ENCODE results near the gene DYSF. TPM values are rescaled to one million over a fixed set of nuclear protein-coding genes. Genes with fewer than 3 reads are reported as not detected.
A peak's percentile ranks its signal among the peaks of the same experiment; 100 is the strongest.

Gene DYSF
- total RNA-seq, 4 donors from 2014 or later = 0.93 to 3.2 (median 2.8) TPM

GRCh38 chr2:71446505-71446904, 6.9 kb upstream of the DYSF start:
- intact Hi-C loops (cut with DNase I; ENCODE audit: low total_unique reads) = no loop called here
- WGBS, 2 donors = 92 to 95% methylated on average over 1 of the region's 1 CpG
- TF ChIP-seq POLR2A (IDR thresholded peaks at IDR 0.05) (no peak), CTCF (IDR thresholded peaks at IDR 0.05) (no peak)
- no peak for DNase-seq (ENCODE audit: low spot score in 2 of 2)
- H3K4me3 ChIP-seq (ENCODE audit: low read depth, poor library complexity, severe bottlenecking) = no peak overlapping the region

DNA sequence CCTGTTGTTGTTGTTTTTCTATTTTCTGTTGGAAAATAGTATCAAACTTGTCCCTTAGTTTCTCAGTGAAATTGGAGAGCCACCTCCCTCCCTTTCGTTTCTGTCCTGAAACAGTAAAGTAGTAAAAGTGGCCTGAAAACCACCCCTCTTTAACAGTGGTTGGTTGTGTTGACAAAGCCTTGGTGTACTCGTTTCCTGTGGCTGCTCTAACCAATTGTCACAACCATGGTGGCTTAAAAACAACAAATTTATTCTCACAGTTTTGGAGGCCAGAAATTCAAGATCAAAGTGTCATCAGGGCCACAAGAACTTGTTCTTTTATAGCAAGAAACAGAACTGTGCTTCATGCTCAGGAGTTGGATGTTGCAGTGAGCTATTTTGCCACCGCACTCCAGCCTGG, 4.0 kb upstream of the DYSF start:
- WGBS, 2 donors = 70 to 81% methylated on average over 3 of the region's 3 CpGs
- no peak overlapping the region for H3K4me3 ChIP-seq (ENCODE audit: low read depth, poor library complexity, severe bottlenecking)
- TF ChIP-seq POLR2A (IDR thresholded peaks at IDR 0.05) (no peak), CTCF (IDR thresholded peaks at IDR 0.05) (no peak)
- intact Hi-C loops (cut with DNase I; ENCODE audit: low total_unique reads) = no loop called here
- DNase-seq (ENCODE audit: low spot score in 2 of 2) = no peak

GRCh38 chr2:71451705-71452104, 1.7 kb upstream of the DYSF start:
- intact Hi-C loops (cut with DNase I; ENCODE audit: low total_unique reads) = no loop called here
- no peak overlapping the region for H3K4me3 ChIP-seq (ENCODE audit: low read depth, poor library complexity, severe bottlenecking)
- TF ChIP-seq CTCF (IDR thresholded peaks at IDR 0.05) (no peak), POLR2A (IDR thresholded peaks at IDR 0.05) (no peak)
- no peak for DNase-seq (ENCODE audit: low spot score in 2 of 2)
- 83 to 86% methylated on average over 4 of the region's 4 CpGs for WGBS, 2 donors

DNA sequence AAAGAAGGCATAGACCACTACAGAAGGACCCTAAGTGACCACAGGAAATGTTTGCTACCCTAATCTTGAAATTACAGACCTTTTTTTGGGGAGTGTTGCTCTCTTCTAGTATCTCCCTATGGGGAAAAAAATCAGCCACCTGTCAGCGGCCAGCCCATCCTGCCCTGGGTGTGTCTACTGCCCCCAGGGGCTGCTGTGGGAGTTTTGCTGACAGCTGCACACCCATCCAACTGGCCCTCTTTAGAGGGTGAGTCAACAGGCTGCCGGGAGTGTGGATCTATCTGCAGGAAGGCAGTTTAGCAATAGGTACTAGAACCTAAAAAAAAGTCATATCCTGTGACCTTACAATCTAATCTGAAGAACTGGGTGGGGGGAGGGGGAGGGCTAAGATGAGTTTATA, 796 bp upstream of the DYSF start:
- 12 to 24% methylated on average over 2 of the region's 2 CpGs for WGBS, 2 donors
- no peak for TF ChIP-seq POLR2A (IDR thresholded peaks at IDR 0.05)
- no peak for TF ChIP-seq CTCF (IDR thresholded peaks at IDR 0.05)
- no peak overlapping the region for H3K4me3 ChIP-seq (ENCODE audit: low read depth, poor library complexity, severe bottlenecking)
- intact Hi-C loops (cut with DNase I; ENCODE audit: low total_unique reads) = no loop called here
- no peak for DNase-seq (ENCODE audit: low spot score in 2 of 2)

- intact Hi-C loops (cut with DNase I; ENCODE audit: low total_unique reads) = no loop called here
- TF ChIP-seq POLR2A (IDR thresholded peaks at IDR 0.05) (no peak), CTCF (IDR thresholded peaks at IDR 0.05) (no peak)
- 37 to 48% methylated on average over 17 of the region's 17 CpGs for WGBS, 2 donors
- H3K4me3 ChIP-seq (ENCODE audit: low read depth, poor library complexity, severe bottlenecking) = no peak overlapping the region
- peak in 1 of 2 donors; percentile 59 for DNase-seq (ENCODE audit: low spot score in 2 of 2)
Measured at GRCh38 chr2:71454221-71455010, 1.1 kb downstream of the DYSF start.

Data from lower leg skin (tissue), 4 donors.